GM12872 (cell line): Measurements from ENCODE around the gene MPHOSPH10.

ENCODE experiments used
- TF ChIP-seq, protein P1 (sequence below): IDR thresholded peaks from 3 replicates; pipeline ENCODE4 v1.5.1; 2011; ENCODE audit warnings: low read depth, mild to moderate bottlenecking, low read length, moderate library complexity; ENCODE audit not compliant: insufficient read depth

The MPHOSPH10 gene

DNA sequence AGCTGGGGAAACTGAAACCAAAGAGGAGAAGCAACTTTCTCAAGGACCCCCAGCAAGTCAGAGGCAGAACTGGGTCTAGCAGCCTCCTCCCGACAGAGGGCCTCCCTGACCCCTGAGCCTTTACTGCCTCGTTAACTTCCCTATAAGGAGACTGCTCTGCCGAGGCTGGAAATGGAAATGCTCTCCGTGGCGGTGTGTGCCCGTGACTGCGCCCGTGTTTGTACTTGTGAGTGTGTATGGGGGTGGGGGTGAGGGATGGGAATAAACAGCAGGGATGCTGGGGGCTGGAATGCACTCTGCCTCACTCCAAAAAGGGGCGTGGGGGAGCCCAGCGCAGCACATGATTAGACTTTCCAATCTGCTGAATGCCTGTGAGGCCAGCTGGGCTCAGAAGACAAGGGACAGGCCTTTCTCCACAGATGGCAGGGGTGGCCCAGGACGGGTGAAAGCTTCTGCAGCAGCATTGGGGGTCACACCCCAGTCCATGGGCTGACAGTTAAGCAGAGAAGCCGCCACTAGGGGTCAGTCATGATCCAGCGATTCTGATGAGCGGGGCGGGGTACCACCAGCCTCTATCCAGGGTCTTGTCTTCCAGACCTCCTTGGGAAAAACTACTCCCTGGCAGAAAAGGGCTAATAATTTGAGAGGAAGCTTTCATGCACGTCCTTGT is 26.8 kb downstream of the MPHOSPH10 start:
- TF ChIP-seq, protein P1, sequence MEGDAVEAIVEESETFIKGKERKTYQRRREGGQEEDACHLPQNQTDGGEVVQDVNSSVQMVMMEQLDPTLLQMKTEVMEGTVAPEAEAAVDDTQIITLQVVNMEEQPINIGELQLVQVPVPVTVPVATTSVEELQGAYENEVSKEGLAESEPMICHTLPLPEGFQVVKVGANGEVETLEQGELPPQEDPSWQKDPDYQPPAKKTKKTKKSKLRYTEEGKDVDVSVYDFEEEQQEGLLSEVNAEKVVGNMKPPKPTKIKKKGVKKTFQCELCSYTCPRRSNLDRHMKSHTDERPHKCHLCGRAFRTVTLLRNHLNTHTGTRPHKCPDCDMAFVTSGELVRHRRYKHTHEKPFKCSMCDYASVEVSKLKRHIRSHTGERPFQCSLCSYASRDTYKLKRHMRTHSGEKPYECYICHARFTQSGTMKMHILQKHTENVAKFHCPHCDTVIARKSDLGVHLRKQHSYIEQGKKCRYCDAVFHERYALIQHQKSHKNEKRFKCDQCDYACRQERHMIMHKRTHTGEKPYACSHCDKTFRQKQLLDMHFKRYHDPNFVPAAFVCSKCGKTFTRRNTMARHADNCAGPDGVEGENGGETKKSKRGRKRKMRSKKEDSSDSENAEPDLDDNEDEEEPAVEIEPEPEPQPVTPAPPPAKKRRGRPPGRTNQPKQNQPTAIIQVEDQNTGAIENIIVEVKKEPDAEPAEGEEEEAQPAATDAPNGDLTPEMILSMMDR, result peak; percentile 91

- TF ChIP-seq, protein P1, result no peak
Observed at GRCh38 chr2:71166812-71167211, 36.4 kb downstream of the MPHOSPH10 start.

DNA sequence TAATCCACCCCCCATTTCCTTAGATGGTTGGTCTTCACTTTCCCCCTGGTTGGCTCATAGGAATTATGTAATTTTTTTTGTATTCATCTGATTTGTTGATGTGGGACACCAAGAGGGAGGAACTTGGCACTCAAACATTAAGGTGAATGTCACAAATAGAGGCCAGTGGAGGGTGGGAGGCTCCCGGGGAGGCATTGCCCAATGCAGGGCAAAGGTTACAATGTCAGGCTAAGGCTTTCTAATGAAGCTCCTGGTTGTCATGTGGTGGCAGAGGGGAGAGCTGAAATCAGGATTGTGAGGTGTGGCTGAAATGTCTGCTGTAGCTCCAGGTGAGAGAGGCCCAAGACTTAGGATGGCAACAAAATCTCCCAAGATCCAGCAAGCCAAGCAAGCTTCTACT is 42.7 kb downstream of the MPHOSPH10 start:
- TF ChIP-seq, protein P1, result no peak

DNA sequence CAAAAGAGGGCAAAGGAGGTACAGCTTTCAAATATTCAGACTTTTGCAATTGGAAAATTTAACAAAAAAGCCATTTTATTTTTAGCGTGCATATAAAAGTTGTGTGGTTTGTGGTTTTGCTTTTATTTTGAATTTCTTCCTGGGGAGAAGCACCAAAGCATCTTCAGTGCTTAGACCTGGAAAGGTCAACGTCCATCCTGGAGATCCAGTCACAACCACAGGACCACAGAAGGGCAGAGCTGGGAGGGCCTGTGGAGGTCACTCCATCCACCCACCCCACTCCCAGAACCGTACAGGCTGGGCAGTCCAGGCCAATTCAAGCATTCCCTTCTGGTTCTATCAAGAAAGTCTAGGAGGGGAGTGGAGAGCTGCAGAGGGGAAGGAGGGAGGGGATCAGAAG is 43.8 kb downstream of the MPHOSPH10 start:
- TF ChIP-seq, protein P1, result no peak

GRCh38 chr2:71181316-71181715 is 50.9 kb downstream of the MPHOSPH10 start:
- TF ChIP-seq, protein P1, result no peak

- TF ChIP-seq, protein P1, result no peak
Observed at GRCh38 chr2:71186973-71187372, 56.5 kb downstream of the MPHOSPH10 start.

DNA sequence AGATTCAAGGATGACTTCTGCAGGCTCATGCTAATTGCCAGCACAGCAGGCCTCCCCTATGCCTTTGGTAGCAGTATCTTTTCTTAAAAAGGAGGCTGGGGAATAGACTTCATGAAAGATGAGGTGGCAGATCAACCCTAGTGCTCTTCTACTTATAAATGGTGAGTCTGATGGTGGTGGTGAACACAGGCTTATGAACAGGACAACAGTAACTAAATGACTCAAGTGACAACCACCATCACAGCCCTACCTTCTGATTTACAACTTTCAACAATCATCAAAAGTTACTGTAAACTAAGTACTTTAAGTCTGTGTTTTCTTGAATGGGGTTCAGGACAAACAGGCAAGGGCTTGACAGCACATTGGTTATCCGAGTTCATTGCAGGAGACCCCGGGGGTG is 57.2 kb downstream of the MPHOSPH10 start:
- TF ChIP-seq, protein P1, result no peak
